Measurements from ENCODE around the gene PAGR1. TPM values are rescaled to one million over a fixed set of nuclear protein-coding genes. Genes with fewer than 3 reads are reported as not detected.

Gene PAGR1
- total and polyA plus RNA-seq, 2 of the 8 experiments (the other 6 are each of a cell fraction or from before 2014, with no cell fraction given) = 35.4 to 56.4 TPM

- no peak for TF ChIP-seq CHD7 (IDR thresholded peaks at IDR 0.05; ENCODE audit: insufficient replicate concordance, low read length)
- peak; percentile 74; the same call in 1 of the 2 replicates for TF ChIP-seq TEAD4 (IDR thresholded peaks at IDR 0.05; ENCODE audit: low read depth, low read length)
- TF ChIP-seq BACH1 (IDR thresholded peaks at IDR 0.05; ENCODE audit: low read length) = peak; percentile 94
- 0 out of 2 replicates have a peak, but pooled peaks have one; percentile 40 for TF ChIP-seq ATF2 (IDR thresholded peaks at IDR 0.05; ENCODE audit: low read length)
- peak; percentile 89 for TF ChIP-seq ASH2L (IDR thresholded peaks at IDR 0.05; ENCODE audit: low read length)
- no peak for TF ChIP-seq SIRT6 (IDR thresholded peaks at IDR 0.05; ENCODE audit: low read length)
- TF ChIP-seq EGR1 (IDR thresholded peaks at IDR 0.05; ENCODE audit: borderline replicate concordance, low read depth, low read length) = peak; percentile 25; the same call in 1 of the 2 replicates
- 0 out of 2 replicates have a peak, but pooled peaks have one; percentile 55 for TF ChIP-seq TCF12 (IDR thresholded peaks at IDR 0.05; ENCODE audit: low read depth, low read length)
- peak; percentile 95 for TF ChIP-seq GABPA (IDR thresholded peaks at IDR 0.05; ENCODE audit: borderline replicate concordance, insufficient read depth, low read length)
These were observed 25.6 kb upstream of the PAGR1 start, which contains the start of gene KIF22 (continued) for GRCh38 chr16:29790183-29790948.
